Measurements from ENCODE around the gene BAHCC1. TPM values are rescaled to one million over a fixed set of nuclear protein-coding genes. Genes with fewer than 3 reads are reported as not detected.

BAHCC1 gene
- total and polyA plus RNA-seq, 9 of the 15 experiments (the other 6 are each of a cell fraction or from before 2014, with no cell fraction given), result 0.14 to 26.9 (median 5.0) TPM

DNA sequence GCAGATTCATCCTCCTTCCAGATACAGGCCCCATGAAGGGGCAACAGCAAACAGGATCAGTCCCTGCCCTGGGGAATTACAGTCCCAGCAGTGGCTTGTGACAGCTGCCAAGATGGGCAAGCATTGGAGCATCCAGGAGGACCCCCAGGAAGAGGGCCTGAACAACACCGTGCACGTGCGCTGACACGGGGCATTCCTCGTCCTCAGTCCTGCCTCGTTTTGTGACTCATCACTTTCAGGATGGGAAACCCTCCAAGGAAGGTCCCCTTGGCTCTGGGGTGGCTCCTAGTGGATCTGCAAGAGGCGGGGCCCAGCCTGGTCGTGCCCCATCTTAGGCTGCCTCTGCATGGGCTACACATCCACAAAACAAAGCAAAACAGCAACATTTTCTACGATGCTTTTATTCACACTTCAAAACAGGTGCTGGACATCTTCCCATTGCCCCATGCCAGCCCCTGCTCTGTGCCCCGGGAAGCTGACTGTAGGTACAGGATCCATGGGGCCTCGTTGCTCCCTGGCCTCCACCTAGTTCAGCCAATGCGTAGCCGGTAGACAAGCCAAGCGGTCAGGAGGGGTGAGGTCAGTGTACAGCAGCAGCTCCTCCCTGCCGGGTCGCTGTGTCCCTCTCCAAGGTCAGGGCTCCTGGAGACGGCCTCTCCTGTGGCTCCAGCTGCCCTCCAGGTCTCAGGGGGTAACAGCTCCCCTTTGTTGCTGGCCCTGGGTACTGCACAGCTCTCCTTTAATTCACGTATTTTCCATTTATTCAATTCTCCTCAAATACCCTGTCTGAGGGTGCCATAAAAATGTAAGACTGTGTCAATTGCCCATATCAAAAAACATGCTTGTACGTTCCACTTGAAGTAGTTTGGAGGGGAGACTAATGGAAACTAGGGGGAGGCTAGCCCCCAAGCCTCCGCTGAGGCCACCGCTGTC lies 85.1 kb downstream of the BAHCC1 start (continued):
- TF ChIP-seq, protein P1, sequence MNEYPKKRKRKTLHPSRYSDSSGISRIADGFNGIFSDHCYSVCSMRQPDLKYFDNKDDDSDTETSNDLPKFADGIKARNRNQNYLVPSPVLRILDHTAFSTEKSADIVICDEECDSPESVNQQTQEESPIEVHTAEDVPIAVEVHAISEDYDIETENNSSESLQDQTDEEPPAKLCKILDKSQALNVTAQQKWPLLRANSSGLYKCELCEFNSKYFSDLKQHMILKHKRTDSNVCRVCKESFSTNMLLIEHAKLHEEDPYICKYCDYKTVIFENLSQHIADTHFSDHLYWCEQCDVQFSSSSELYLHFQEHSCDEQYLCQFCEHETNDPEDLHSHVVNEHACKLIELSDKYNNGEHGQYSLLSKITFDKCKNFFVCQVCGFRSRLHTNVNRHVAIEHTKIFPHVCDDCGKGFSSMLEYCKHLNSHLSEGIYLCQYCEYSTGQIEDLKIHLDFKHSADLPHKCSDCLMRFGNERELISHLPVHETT (CRISPR knock-in tag; conservative IDR thresholded peaks at IDR 0.05 in 1 of 2, IDR thresholded peaks at IDR 0.05 in 1 of 2), result no peak
- no peak for TF ChIP-seq ELF1 (tag; IDR thresholded peaks at IDR 0.05)

DNA sequence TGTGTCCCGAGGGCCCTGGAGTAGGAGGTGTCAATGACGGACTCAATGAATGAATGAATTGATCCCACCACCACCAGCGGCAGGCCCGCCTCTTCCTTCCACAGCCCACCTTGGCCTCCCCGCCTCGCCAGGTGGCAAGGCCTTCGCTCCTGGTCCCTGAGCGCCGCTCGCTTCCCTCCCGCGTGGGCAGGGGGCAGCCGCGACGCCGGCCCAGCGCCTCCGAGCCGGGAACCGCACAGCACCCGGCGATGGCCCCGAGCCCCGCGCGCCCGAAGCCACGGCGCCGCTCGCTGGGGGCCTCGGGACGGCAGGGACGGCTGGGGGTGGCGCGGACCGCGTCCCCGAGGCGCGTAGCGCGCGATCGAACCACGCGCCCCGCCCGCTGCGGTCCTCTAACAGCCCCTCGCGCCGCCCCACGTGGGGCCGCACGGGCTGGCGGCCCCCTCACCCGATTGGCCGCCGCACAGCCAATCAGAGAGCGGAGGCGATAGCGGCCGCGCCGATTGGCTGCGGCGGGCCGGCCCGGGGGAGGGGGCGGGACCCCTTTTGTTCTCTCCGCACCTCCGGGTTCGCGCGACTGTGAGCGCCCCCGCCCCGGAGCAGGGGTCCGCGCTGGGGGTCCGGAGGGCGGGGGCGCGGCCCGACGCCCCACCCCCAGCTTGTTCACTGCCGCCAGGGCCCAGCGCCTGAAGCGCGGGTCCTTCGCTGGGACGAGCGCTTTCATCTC lies 86.0 kb downstream of the BAHCC1 start:
- peak overlapping the region; percentile 59 to 87 for H3K9ac ChIP-seq (ENCODE audit: insufficient read depth in 1 of 2, low read depth in 2 of 2, low read length in 2 of 2)
- ATAC-seq, result peak; percentile 89
- no TSS peak for BruUV-seq (replicated peaks)
- no peak for TF ChIP-seq XRCC4 (IDR thresholded peaks at IDR 0.05; ENCODE audit: extremely low read depth, insufficient read depth, insufficient read length)
- no peak for TF ChIP-seq PCBP1 (IDR thresholded peaks at IDR 0.05; ENCODE audit: low read depth, low read length, poor library complexity, severe bottlenecking)
- TF ChIP-seq HEY1 (CRISPR knock-in tag; IDR thresholded peaks at IDR 0.05; ENCODE audit: borderline replicate concordance), result no peak
- TF ChIP-seq TSHZ1 (CRISPR knock-in tag; IDR thresholded peaks at IDR 0.05), result no peak
- TF ChIP-seq NFIX (CRISPR knock-in tag; IDR thresholded peaks at IDR 0.05; ENCODE audit: low read depth), result no peak
- TF ChIP-seq, protein P2, sequence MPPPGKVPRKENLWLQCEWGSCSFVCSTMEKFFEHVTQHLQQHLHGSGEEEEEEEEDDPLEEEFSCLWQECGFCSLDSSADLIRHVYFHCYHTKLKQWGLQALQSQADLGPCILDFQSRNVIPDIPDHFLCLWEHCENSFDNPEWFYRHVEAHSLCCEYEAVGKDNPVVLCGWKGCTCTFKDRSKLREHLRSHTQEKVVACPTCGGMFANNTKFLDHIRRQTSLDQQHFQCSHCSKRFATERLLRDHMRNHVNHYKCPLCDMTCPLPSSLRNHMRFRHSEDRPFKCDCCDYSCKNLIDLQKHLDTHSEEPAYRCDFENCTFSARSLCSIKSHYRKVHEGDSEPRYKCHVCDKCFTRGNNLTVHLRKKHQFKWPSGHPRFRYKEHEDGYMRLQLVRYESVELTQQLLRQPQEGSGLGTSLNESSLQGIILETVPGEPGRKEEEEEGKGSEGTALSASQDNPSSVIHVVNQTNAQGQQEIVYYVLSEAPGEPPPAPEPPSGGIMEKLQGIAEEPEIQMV (tag; conservative IDR thresholded peaks at IDR 0.05; ENCODE audit: low read depth), result no peak
- no peak for TF ChIP-seq C11orf30 (IDR thresholded peaks at IDR 0.05; ENCODE audit: low read depth)
- no peak for TF ChIP-seq ARHGAP35 (IDR thresholded peaks at IDR 0.05; ENCODE audit: partially characterized antibody)

More for the DNA sequence above, 86.0 kb downstream of the BAHCC1 start:
- no peak for FAIRE-seq
- Histone ChIP-seq H3K4me2 (ENCODE audit: insufficient read depth, low read length) (peak overlapping the region; percentile 81), H3K27me3 (ENCODE audit: control insufficient read depth in 2 of 2, insufficient read depth in 2 of 2, low read length in 2 of 2) (no peaks in the 10 kb centered on the region; a peak in 1 of 5 replicates), H3K4me3 (peak overlapping the region; percentile 46), H3K79me2 (ENCODE audit: control insufficient read depth, insufficient read depth, low read length) (no peaks in the 10 kb centered on the region; the same call in 2 of the 3 replicates), H3K36me3 (ENCODE audit: control insufficient read depth, insufficient read depth, low read length) (no peaks in the 10 kb centered on the region), H2AFZ (ENCODE audit: low read depth, low read length) (peak overlapping the region; percentile 78), H3K27ac (ENCODE audit: extremely low read depth, low read depth, low read length) (peak overlapping the region; percentile 89), H3K9me1 (ENCODE audit: control insufficient read depth, insufficient read depth, low read length) (no peaks in the 10 kb centered on the region), H3K9me3 (replicated peaks; ENCODE audit: control insufficient read depth, insufficient read depth, low read depth, low read length) (no peaks in the 10 kb centered on the region), H3K4me1 (replicated peaks in 1 of 2; ENCODE audit: control insufficient read depth in 2 of 2, insufficient read depth in 2 of 2, low read length in 2 of 2) (peaks cover 30 to 67% of the 10 kb centered on the region in 2 experiments), H4K20me1 (replicated peaks; ENCODE audit: control insufficient read depth, insufficient read depth, low read length) (no peaks in the 10 kb centered on the region)
- in situ Hi-C loops (cut with MboI), result loop anchor here (5.0 kb wide), 2 partner anchors 89 to 234 kb away; no protein-coding TSS in a partner anchor
- CTCF ChIA-PET (ENCODE audit: low intra/inter-chr PET ratio), result no interaction called here
- intact Hi-C loops (cut with micrococcal nuclease), result loop anchor here (5.0 to 10.0 kb wide), 3 partner anchors 41 to 186 kb away; partner anchors contain the start of gene SLC38A10
- POLR2A ChIA-PET, result interaction anchor here (0.5 to 0.9 kb wide), 3 partner anchors 8 to 79 kb away, joined by 4 to 5 read pairs (median 5); no protein-coding TSS in a partner anchor
- DNase-seq (ENCODE audit: extremely low read depth in 1 of 4, low spot score in 3 of 4), result peak; percentile 92 to 100 (median 99)
- WGBS (ENCODE audit: insufficient coverage, low coverage, missing lambda C conversion rate), result 3% methylated on average over 58 of the region's 94 CpGs
